Keratinocyte (primary cell): ENCODE results near the gene XPO4.

Experiments
- EZH2 ChIP-seq: IDR thresholded peaks from one replicate; pipeline ENCODE4 v1.6.1; 2012; ENCODE audit warnings: inconsistent platforms, mild to moderate bottlenecking, low read length, moderate library complexity
- TF ChIP-seq, protein P1 (sequence below), 3 experiments: IDR thresholded peaks in 1 of 3; conservative IDR thresholded peaks in 1 of 3; optimal IDR thresholded peaks in 1 of 3; 2 replicates in 2 of 3; 3 replicates in 1 of 3; pipeline versions ENCODE3 to v1.5.1; 2011; ENCODE audit warnings: low read length in 3 of 3, mild to moderate bottlenecking in 3 of 3, moderate library complexity in 2 of 3, control low read depth in 1 of 3, inconsistent platforms in 1 of 3; ENCODE audit not compliant: insufficient read depth in 2 of 3; ENCODE audit errors: extremely low read depth in 1 of 3

DNA sequence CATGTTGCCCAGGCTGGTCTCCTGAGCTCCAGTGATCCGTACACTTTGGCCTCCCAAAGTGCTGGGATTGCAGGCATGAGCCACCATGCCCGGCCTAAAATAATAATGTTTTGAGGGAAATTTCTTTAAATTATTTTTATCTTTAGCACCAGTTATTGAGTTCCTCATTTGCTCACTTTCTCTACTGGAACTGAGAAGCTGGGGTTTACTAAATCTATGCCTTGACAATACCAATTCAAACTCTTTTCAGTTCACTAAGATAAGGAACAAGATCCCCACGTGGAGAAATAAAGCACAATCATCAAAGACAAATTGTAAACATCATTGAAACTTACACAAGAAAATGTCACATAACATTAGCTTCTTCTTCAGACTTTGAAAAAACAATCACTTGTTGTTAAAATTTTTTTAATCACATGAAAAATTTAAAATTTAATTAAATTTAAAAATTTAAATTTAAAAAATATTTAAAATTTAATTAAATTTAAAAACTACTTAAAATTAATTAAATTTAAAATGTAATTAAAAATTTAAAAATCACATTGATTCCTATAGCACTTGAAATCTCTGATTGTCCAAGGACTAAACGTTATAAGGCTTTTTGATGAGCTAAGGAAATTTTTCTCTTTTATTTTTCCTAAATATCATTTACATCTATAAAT lies 25.2 kb upstream of the XPO4 start:
- TF ChIP-seq, protein P1, sequence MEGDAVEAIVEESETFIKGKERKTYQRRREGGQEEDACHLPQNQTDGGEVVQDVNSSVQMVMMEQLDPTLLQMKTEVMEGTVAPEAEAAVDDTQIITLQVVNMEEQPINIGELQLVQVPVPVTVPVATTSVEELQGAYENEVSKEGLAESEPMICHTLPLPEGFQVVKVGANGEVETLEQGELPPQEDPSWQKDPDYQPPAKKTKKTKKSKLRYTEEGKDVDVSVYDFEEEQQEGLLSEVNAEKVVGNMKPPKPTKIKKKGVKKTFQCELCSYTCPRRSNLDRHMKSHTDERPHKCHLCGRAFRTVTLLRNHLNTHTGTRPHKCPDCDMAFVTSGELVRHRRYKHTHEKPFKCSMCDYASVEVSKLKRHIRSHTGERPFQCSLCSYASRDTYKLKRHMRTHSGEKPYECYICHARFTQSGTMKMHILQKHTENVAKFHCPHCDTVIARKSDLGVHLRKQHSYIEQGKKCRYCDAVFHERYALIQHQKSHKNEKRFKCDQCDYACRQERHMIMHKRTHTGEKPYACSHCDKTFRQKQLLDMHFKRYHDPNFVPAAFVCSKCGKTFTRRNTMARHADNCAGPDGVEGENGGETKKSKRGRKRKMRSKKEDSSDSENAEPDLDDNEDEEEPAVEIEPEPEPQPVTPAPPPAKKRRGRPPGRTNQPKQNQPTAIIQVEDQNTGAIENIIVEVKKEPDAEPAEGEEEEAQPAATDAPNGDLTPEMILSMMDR (optimal IDR thresholded peaks at IDR 0.05 in 1 of 3, IDR thresholded peaks at IDR 0.05 in 1 of 3, conservative IDR thresholded peaks at IDR 0.05 in 1 of 3; ENCODE audit: extremely low read depth in 1 of 3, insufficient read depth in 2 of 3, low read length in 3 of 3): no peak
- no peak for TF ChIP-seq EZH2
